ENCODE results near the gene RBM17. TPM values are rescaled to one million over a fixed set of nuclear protein-coding genes. Genes with fewer than 3 reads are reported as not detected.

RBM17 gene
- total RNA-seq, 1 experiment from 2014 or later, result 160 TPM

DNA sequence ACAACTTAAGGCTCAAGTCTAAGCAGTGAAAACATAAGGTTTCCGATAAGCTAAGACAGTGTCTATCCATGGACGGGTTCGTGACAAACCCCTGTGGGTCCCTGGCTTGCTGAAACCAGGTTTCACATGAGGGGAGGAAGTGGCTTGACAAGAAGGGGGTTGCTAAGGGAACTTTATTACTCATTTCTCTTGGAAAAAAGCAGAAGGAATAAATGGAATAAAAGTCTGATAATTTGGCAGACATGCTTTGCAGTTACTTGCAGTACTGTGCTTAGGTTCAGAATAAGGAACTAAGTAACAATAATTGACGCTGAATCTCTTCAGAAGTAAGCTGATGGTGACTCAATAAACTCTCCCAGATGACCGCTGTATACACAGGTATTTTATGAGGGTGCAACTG, 34.7 kb downstream of the RBM17 start:
- H3K27ac Mint-ChIP-seq, result no peak overlapping the region; the same call in 1 of the 2 replicates
- ATAC-seq (no peak), DNase-seq (ENCODE audit: low spot score) (no peak)
- ChIA-PET POLR2A (no interaction called here), CTCF (no interaction called here)
- peaks cover 12% of the 10 kb centered on the region for H3K4me1 Mint-ChIP-seq
- H3K27me3 Mint-ChIP-seq (ENCODE audit: low read depth), result no peaks in the 10 kb centered on the region
- H3K9me3 Mint-ChIP-seq, result no peaks in the 10 kb centered on the region
- TF ChIP-seq, protein P1, sequence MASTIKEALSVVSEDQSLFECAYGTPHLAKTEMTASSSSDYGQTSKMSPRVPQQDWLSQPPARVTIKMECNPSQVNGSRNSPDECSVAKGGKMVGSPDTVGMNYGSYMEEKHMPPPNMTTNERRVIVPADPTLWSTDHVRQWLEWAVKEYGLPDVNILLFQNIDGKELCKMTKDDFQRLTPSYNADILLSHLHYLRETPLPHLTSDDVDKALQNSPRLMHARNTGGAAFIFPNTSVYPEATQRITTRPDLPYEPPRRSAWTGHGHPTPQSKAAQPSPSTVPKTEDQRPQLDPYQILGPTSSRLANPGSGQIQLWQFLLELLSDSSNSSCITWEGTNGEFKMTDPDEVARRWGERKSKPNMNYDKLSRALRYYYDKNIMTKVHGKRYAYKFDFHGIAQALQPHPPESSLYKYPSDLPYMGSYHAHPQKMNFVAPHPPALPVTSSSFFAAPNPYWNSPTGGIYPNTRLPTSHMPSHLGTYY (CRISPR knock-in tag; IDR thresholded peaks at IDR 0.05), result no peak
- TF ChIP-seq, protein P2, sequence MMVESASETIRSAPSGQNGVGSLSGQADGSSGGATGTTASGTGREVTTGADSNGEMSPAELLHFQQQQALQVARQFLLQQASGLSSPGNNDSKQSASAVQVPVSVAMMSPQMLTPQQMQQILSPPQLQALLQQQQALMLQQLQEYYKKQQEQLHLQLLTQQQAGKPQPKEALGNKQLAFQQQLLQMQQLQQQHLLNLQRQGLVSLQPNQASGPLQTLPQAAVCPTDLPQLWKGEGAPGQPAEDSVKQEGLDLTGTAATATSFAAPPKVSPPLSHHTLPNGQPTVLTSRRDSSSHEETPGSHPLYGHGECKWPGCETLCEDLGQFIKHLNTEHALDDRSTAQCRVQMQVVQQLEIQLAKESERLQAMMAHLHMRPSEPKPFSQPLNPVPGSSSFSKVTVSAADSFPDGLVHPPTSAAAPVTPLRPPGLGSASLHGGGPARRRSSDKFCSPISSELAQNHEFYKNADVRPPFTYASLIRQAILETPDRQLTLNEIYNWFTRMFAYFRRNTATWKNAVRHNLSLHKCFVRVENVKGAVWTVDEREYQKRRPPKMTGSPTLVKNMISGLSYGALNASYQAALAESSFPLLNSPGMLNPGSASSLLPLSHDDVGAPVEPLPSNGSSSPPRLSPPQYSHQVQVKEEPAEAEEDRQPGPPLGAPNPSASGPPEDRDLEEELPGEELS (CRISPR knock-in tag; IDR thresholded peaks at IDR 0.05), result no peak
- TF ChIP-seq, protein P3, sequence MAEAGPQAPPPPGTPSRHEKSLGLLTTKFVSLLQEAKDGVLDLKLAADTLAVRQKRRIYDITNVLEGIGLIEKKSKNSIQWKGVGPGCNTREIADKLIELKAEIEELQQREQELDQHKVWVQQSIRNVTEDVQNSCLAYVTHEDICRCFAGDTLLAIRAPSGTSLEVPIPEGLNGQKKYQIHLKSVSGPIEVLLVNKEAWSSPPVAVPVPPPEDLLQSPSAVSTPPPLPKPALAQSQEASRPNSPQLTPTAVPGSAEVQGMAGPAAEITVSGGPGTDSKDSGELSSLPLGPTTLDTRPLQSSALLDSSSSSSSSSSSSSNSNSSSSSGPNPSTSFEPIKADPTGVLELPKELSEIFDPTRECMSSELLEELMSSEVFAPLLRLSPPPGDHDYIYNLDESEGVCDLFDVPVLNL (CRISPR knock-in tag; IDR thresholded peaks at IDR 0.05; ENCODE audit: borderline replicate concordance, low read depth), result no peak
- TF ChIP-seq ZNF416 (CRISPR knock-in tag; IDR thresholded peaks at IDR 0.05), result no peak
- TF ChIP-seq NR2C2 (CRISPR knock-in tag; IDR thresholded peaks at IDR 0.05), result no peak
- no peak for TF ChIP-seq GTF2I (CRISPR knock-in tag; conservative IDR thresholded peaks at IDR 0.05)
- TF ChIP-seq, protein P4, sequence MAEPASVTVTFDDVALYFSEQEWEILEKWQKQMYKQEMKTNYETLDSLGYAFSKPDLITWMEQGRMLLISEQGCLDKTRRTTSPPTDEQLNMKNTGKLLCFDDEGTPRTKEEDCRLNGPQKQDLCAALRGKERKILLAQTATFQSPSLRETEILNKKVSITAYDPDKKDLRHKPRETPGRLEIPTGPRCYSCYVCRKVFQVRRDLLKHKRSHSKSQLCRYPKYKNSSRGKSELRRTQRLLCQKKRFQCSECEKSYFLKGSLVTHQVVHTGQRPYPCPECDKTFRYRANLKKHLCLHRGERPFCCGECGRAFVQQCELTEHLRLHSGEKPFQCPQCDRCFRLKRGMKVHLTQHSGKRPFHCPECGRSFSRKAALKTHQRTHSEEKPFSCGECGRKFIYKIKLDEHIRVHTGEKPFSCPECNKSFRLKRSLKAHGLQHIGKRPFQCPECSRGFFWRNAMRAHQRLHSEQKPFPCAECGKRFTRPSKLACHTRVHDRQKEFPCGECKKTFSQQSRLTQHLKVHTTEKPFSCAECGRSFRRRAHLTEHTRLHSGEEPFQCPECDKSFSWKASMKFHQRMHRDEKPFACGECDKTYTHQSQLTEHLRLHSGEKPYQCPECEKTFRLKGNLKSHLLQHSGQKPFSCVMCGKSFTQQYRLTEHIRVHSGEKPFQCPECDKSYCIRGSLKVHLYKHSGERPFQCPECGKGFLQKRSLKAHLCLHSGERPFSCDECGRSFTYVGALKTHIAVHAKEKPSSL (CRISPR knock-in tag; conservative IDR thresholded peaks at IDR 0.05), result no peak
- no peak for TF ChIP-seq ZBTB21 (CRISPR knock-in tag; IDR thresholded peaks at IDR 0.05; ENCODE audit: borderline replicate concordance)
- TF ChIP-seq, protein P5, sequence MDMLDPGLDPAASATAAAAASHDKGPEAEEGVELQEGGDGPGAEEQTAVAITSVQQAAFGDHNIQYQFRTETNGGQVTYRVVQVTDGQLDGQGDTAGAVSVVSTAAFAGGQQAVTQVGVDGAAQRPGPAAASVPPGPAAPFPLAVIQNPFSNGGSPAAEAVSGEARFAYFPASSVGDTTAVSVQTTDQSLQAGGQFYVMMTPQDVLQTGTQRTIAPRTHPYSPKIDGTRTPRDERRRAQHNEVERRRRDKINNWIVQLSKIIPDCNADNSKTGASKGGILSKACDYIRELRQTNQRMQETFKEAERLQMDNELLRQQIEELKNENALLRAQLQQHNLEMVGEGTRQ (CRISPR knock-in tag; IDR thresholded peaks at IDR 0.05), result no peak
- TF ChIP-seq MXD4 (CRISPR knock-in tag; IDR thresholded peaks at IDR 0.05; ENCODE audit: borderline replicate concordance), result no peak
- no peak for TF ChIP-seq FOXJ3 (CRISPR knock-in tag; IDR thresholded peaks at IDR 0.05; ENCODE audit: borderline replicate concordance)
- no peak overlapping the region for H3K4me3 Mint-ChIP-seq
- H3K36me3 Mint-ChIP-seq, result no peaks in the 10 kb centered on the region

DNA sequence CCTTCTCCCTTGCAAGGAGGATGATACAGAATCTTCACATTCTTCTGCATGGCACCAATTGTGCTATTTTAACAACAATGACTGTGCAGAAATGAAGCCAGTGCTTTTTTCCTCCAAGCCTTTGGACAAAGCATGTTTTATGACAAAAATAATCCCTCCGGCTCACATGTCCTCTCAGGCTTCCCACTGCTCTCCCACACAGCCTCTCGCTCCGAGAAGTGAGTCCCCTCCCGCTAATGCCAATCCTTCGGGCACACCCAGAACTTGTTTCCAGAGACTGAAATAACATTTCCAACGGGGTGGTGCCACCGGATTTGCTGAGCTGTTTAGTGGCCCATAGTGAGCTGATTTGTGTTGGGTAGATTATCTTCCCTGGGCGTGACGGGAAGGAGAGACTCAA, 35.8 kb downstream of the RBM17 start:
- ChIA-PET POLR2A (no interaction called here), CTCF (interaction anchor here (0.9 to 1.5 kb wide), 3 partner anchors 16 to 277 kb away, joined by 3 to 5 read pairs (median 3); no protein-coding TSS in a partner anchor)
- Mint-ChIP-seq H3K9me3 (no peaks in the 10 kb centered on the region), H3K27ac (no peak overlapping the region), H3K36me3 (no peaks in the 10 kb centered on the region), H3K4me1 (peaks cover 19% of the 10 kb centered on the region), H3K27me3 (ENCODE audit: low read depth) (no peaks in the 10 kb centered on the region; the same call in 1 of the 2 replicates), H3K4me3 (no peak overlapping the region)
- DNase-seq (ENCODE audit: low spot score) (no peak), ATAC-seq (no peak)
- TF ChIP-seq IRF2 (CRISPR knock-in tag; IDR thresholded peaks at IDR 0.05; ENCODE audit: borderline replicate concordance, low read depth), result no peak
- no peak for TF ChIP-seq GABPB1 (CRISPR knock-in tag; IDR thresholded peaks at IDR 0.05)
- no peak for TF ChIP-seq ZNF317 (CRISPR knock-in tag; IDR thresholded peaks at IDR 0.05; ENCODE audit: borderline replicate concordance, low read depth)
- no peak for TF ChIP-seq TP53 (CRISPR knock-in tag; IDR thresholded peaks at IDR 0.05)
- no peak for TF ChIP-seq TEAD4 (CRISPR knock-in tag; IDR thresholded peaks at IDR 0.05)
- TF ChIP-seq SMAD3 (CRISPR knock-in tag; IDR thresholded peaks at IDR 0.05; ENCODE audit: borderline replicate concordance), result no peak
- TF ChIP-seq ESRRA (CRISPR knock-in tag; IDR thresholded peaks at IDR 0.05; ENCODE audit: borderline replicate concordance), result no peak
- no peak for TF ChIP-seq MYBL2 (CRISPR knock-in tag; IDR thresholded peaks at IDR 0.05)
- TF ChIP-seq ETV6 (CRISPR knock-in tag; IDR thresholded peaks at IDR 0.05), result no peak
- TF ChIP-seq, protein P6, sequence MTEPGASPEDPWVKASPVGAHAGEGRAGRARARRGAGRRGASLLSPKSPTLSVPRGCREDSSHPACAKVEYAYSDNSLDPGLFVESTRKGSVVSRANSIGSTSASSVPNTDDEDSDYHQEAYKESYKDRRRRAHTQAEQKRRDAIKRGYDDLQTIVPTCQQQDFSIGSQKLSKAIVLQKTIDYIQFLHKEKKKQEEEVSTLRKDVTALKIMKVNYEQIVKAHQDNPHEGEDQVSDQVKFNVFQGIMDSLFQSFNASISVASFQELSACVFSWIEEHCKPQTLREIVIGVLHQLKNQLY (CRISPR knock-in tag; IDR thresholded peaks at IDR 0.05), result no peak
- no peak for TF ChIP-seq ZNF232 (CRISPR knock-in tag; IDR thresholded peaks at IDR 0.05)
- TF ChIP-seq, protein P7, sequence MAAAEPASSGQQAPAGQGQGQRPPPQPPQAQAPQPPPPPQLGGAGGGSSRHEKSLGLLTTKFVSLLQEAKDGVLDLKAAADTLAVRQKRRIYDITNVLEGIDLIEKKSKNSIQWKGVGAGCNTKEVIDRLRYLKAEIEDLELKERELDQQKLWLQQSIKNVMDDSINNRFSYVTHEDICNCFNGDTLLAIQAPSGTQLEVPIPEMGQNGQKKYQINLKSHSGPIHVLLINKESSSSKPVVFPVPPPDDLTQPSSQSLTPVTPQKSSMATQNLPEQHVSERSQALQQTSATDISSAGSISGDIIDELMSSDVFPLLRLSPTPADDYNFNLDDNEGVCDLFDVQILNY (CRISPR knock-in tag; IDR thresholded peaks at IDR 0.05), result no peak
- no peak for TF ChIP-seq ZNF121 (CRISPR knock-in tag; IDR thresholded peaks at IDR 0.05)
- TF ChIP-seq, protein P8, sequence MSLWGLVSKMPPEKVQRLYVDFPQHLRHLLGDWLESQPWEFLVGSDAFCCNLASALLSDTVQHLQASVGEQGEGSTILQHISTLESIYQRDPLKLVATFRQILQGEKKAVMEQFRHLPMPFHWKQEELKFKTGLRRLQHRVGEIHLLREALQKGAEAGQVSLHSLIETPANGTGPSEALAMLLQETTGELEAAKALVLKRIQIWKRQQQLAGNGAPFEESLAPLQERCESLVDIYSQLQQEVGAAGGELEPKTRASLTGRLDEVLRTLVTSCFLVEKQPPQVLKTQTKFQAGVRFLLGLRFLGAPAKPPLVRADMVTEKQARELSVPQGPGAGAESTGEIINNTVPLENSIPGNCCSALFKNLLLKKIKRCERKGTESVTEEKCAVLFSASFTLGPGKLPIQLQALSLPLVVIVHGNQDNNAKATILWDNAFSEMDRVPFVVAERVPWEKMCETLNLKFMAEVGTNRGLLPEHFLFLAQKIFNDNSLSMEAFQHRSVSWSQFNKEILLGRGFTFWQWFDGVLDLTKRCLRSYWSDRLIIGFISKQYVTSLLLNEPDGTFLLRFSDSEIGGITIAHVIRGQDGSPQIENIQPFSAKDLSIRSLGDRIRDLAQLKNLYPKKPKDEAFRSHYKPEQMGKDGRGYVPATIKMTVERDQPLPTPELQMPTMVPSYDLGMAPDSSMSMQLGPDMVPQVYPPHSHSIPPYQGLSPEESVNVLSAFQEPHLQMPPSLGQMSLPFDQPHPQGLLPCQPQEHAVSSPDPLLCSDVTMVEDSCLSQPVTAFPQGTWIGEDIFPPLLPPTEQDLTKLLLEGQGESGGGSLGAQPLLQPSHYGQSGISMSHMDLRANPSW (CRISPR knock-in tag; conservative IDR thresholded peaks at IDR 0.05; ENCODE audit: low read depth), result no peak
